MCF 10A (cell line): ENCODE results near the gene RELL1. TPM values are rescaled to one million over a fixed set of nuclear protein-coding genes. Genes with fewer than 3 reads are reported as not detected.

Source experiments
- BruUV-seq: library from RNA; stranded (reverse); fragments of 400-500 nt; replicated peaks from 2 replicates; lab custom pipeline; 2021; lab: Mats Ljungman, UMichigan
- CTCF ChIA-PET: fragments of 300-600 bp; sonication (Branson Sonifier 250); formaldehyde crosslinking; extraction: SDS; loops from one replicate; lab custom pipeline; 2021; ENCODE audit warnings: antibody characterized with exemption, inconsistent platforms; lab: Yijun Ruan, JAX
- POLR2A ChIA-PET: fragments of 300-600, 350-650 bp; sonication (Branson Sonifier 250); formaldehyde crosslinking; extraction: SDS; loops from one replicate; lab custom pipeline; 2020; ENCODE audit warnings: antibody characterized with exemption, inconsistent platforms; lab: Yijun Ruan, JAX
- DNase-seq: peaks from one replicate; pipeline ENCODE4 v3.0.0-alpha.2; 2018; ENCODE audit not compliant: unreplicated experiment
- H3K27ac Mint-ChIP-seq: one replicate; pipeline ENCODE4 v1.8.0; 2022; ENCODE audit warnings: mild to moderate bottlenecking, low read depth, mixed read lengths; ENCODE audit not compliant: unreplicated experiment
- H3K27me3 Mint-ChIP-seq: one replicate; pipeline ENCODE4 v1.8.0; 2022; ENCODE audit warnings: mixed read lengths; ENCODE audit not compliant: insufficient read depth, unreplicated experiment
- H3K36me3 Mint-ChIP-seq: one replicate; pipeline ENCODE4 v1.8.0; 2022; ENCODE audit warnings: mild to moderate bottlenecking, moderate library complexity, mixed read lengths; ENCODE audit not compliant: insufficient read depth, unreplicated experiment
- H3K4me1 Mint-ChIP-seq: one replicate; pipeline ENCODE4 v1.8.0; 2022; ENCODE audit warnings: mixed read lengths; ENCODE audit not compliant: insufficient read depth, unreplicated experiment
- H3K4me3 Mint-ChIP-seq: one replicate; pipeline ENCODE4 v1.8.0; 2022; ENCODE audit warnings: mild to moderate bottlenecking, moderate library complexity, mixed read lengths; ENCODE audit not compliant: unreplicated experiment
- H3K9me3 Mint-ChIP-seq: one replicate; pipeline ENCODE4 v1.8.0; 2022; ENCODE audit warnings: mixed read lengths; ENCODE audit not compliant: unreplicated experiment
- CTCF ChIP-seq: fragments of 200-600 bp; IDR thresholded peaks from one replicate; pipeline ENCODE4 v1.8.0; 2022; ENCODE audit warnings: antibody characterized with exemption, mild to moderate bottlenecking; ENCODE audit not compliant: unreplicated experiment
- intact Hi-C: fragments of 100-400 bp; cut with micrococcal nuclease; formaldehyde crosslinking; loops from 2 replicates; pipeline ENCODE4 v1.14.1; 2022
- total RNA-seq: library from RNA; stranded (reverse); gene quantifications from 2 replicates; pipeline ENCODE4 v1.2.3, GENCODE V29; 2022

The RELL1 gene
- total RNA-seq, 1 experiment from 2014 or later: 28.6 TPM

DNA sequence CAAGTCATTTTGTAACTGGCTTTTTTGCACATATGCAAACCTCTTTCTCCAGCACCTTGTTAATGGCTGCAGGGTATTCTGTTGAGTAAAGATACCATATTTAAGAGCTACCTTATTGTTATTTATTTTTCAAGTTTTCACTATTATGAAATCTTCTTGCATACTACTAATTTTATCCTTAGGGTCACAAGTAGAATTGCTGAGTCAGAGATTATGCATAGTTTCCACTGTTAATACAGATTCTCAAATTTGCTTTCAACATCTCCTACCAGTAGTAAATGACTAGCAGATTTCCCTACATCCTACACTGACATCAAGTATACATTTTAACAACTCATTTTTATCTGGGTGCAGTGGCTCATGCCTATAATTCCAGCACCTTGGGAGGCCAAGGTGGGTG lies 112.6 kb downstream of the RELL1 start:
- intact Hi-C loops: no loop called here
- H3K4me1 Mint-ChIP-seq: no peaks in the 10 kb centered on the region
- peaks cover 15% of the 10 kb centered on the region for H3K9me3 Mint-ChIP-seq
- no peak overlapping the region for H3K4me3 Mint-ChIP-seq
- ChIA-PET POLR2A (no interaction called here), CTCF (no interaction called here)
- BruUV-seq: no TSS peak
- H3K27ac Mint-ChIP-seq: no peak overlapping the region
- H3K36me3 Mint-ChIP-seq: no peaks in the 10 kb centered on the region
- no peak for DNase-seq
- no peaks in the 10 kb centered on the region for H3K27me3 Mint-ChIP-seq
- TF ChIP-seq CTCF: no peak

DNA sequence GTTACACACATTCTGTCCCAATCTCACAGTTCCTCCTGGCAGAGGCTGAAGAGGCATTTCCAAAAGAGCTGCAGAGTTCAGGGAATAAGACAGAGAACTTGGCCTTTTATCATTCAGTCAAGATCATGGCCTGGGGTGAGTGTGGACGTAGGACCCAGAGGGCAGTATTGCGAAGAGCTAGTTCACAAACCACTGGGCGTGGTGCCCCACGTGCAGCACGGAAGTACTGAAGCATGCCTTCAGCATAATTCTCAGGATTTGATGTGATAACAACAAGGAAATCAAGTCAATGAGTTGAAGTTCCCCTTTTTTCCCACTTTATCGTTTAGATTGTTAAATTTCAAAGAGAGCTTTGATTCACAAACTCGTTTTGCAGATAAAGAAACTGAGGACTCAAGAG lies 117.7 kb downstream of the RELL1 start:
- POLR2A ChIA-PET: no interaction called here

DNA sequence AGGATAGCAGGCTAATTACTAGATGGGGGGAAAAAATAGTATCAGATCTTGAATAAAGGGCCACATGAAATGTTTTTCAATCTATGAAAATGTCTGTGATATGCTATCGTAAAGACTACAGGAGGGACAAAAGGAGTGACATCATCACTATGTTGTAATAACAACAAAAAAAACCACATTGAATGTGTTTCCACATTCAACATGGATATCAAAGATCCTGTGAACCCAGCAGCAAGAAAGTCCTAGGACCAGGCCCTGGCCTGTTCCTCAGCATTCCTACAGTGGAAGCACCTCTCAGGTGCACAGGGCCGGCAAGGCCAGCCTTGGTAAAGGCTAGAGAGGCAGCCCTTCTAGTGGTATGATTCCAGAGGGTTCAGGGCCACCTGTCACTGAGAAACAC lies 118.3 kb downstream of the RELL1 start:
- TF ChIP-seq CTCF: no peak
- no peak overlapping the region for H3K27ac Mint-ChIP-seq
- no peaks in the 10 kb centered on the region for H3K9me3 Mint-ChIP-seq
- POLR2A ChIA-PET: no interaction called here
- peak; percentile 17 for DNase-seq
- H3K27me3 Mint-ChIP-seq: no peaks in the 10 kb centered on the region
- peaks cover 4% of the 10 kb centered on the region for H3K4me1 Mint-ChIP-seq
- intact Hi-C loops: loop anchor here (2.0 kb wide), 1 partner anchor 39 kb away; no protein-coding TSS in a partner anchor
- BruUV-seq: no TSS peak
- no peak overlapping the region for H3K4me3 Mint-ChIP-seq
- H3K36me3 Mint-ChIP-seq: no peaks in the 10 kb centered on the region
- CTCF ChIA-PET: interaction anchor here (0.7 to 6.2 kb wide), 9 partner anchors 12 to 766 kb away, joined by 3 to 60 read pairs (median 6); a partner anchor contains a TSS

More for the DNA sequence above, 117.7 kb downstream of the RELL1 start:
- H3K27ac Mint-ChIP-seq: no peak overlapping the region
- TF ChIP-seq CTCF: no peak
- DNase-seq: no peak
- H3K4me3 Mint-ChIP-seq: no peak overlapping the region
- H3K27me3 Mint-ChIP-seq: no peaks in the 10 kb centered on the region
- intact Hi-C loops: no loop called here
- no peaks in the 10 kb centered on the region for H3K36me3 Mint-ChIP-seq
- no TSS peak for BruUV-seq
- peaks cover 4% of the 10 kb centered on the region for H3K4me1 Mint-ChIP-seq
- H3K9me3 Mint-ChIP-seq: no peaks in the 10 kb centered on the region
- CTCF ChIA-PET: interaction anchor here (0.9 to 6.2 kb wide), 3 partner anchors 113 to 233 kb away, joined by 3 to 60 read pairs (median 4); a partner anchor contains a TSS

GRCh38 chr4:37562592-37562991 lies 123.6 kb downstream of the RELL1 start:
- Mint-ChIP-seq H3K4me3 (no peak overlapping the region), H3K36me3 (no peaks in the 10 kb centered on the region), H3K27ac (no peak overlapping the region), H3K4me1 (peaks cover 1% of the 10 kb centered on the region), H3K27me3 (no peaks in the 10 kb centered on the region), H3K9me3 (no peaks in the 10 kb centered on the region)
- TF ChIP-seq CTCF: no peak
- peak; percentile 64 for DNase-seq
- ChIA-PET POLR2A (interaction anchor here (1.4 kb wide), 1 partner anchor 8 kb away, joined by 3 read pairs; no protein-coding TSS in a partner anchor), CTCF (no interaction called here)
- intact Hi-C loops: no loop called here
- no TSS peak for BruUV-seq
